Esophagus (tissue), 2 donors: ENCODE measurements around the gene GAL3ST2. TPM values are rescaled to one million over a fixed set of nuclear protein-coding genes. Genes with fewer than 3 reads are reported as not detected.
"Not testable (repeated sequence)": the region's sequence is repeated elsewhere in the genome, so short reads cannot be mapped to it uniquely, and the experiment has no call there.

Experiments
- H3K27ac ChIP-seq, 2 donors: one replicate each; pipeline ENCODE4 v1.5.1; 2013; ENCODE audit warnings: low read depth in 2 of 2, mild to moderate bottlenecking in 2 of 2, inconsistent platforms in 1 of 2, low read length in 1 of 2, moderate library complexity in 1 of 2
- H3K27me3 ChIP-seq, 2 donors: one replicate each; pipeline ENCODE4 v1.6.1; 2013; ENCODE audit warnings: low read length in 2 of 2, control low read depth in 1 of 2, mild to moderate bottlenecking in 1 of 2; ENCODE audit not compliant: insufficient read depth in 2 of 2, control insufficient read depth in 1 of 2
- H3K36me3 ChIP-seq, 2 donors: one replicate each; pipeline ENCODE4 v1.6.1; 2013; ENCODE audit warnings: low read length in 1 of 2; ENCODE audit not compliant: control insufficient read depth in 2 of 2, insufficient read depth in 2 of 2
- H3K4me1 ChIP-seq, 2 donors: one replicate each; pipeline ENCODE4 v1.6.1; 2013; ENCODE audit warnings: low read length in 1 of 2; ENCODE audit not compliant: control insufficient read depth in 2 of 2, insufficient read depth in 2 of 2
- H3K4me3 ChIP-seq, 2 donors: one replicate each; pipeline ENCODE4 v1.5.1; 2013; ENCODE audit warnings: low read length in 2 of 2, mild to moderate bottlenecking in 2 of 2, low read depth in 1 of 2, moderate library complexity in 1 of 2
- H3K9me3 ChIP-seq, 2 donors: one replicate each; pipeline ENCODE4 v1.6.1; 2013; ENCODE audit warnings: mild to moderate bottlenecking in 2 of 2, low read depth in 1 of 2, low read length in 1 of 2, moderate library complexity in 1 of 2; ENCODE audit not compliant: control insufficient read depth in 2 of 2, insufficient read depth in 1 of 2
- WGBS, 2 donors: extraction: QIAGEN DNeasy Blood & Tissue Kit; methylation state at CpG; one replicate each; pipeline ENCODE4 v1.1.7; 2013; 5-methylcytosine and 5-hydroxymethylcytosine counted together
- polyA plus RNA-seq, 2 donors: library from polyadenylated mRNA; stranded (reverse); fragments of 200-250 nt; gene quantifications; one replicate each; pipeline ENCODE4 v1.2.3, GENCODE V29; 2013
- donor health status: healthy with polysubstance abuse.
- donor health status: Bipolar disorder and iron deficiency.

GAL3ST2 gene
- polyA plus RNA-seq, 2 donors, result 0.02 to 0.10 TPM

DNA sequence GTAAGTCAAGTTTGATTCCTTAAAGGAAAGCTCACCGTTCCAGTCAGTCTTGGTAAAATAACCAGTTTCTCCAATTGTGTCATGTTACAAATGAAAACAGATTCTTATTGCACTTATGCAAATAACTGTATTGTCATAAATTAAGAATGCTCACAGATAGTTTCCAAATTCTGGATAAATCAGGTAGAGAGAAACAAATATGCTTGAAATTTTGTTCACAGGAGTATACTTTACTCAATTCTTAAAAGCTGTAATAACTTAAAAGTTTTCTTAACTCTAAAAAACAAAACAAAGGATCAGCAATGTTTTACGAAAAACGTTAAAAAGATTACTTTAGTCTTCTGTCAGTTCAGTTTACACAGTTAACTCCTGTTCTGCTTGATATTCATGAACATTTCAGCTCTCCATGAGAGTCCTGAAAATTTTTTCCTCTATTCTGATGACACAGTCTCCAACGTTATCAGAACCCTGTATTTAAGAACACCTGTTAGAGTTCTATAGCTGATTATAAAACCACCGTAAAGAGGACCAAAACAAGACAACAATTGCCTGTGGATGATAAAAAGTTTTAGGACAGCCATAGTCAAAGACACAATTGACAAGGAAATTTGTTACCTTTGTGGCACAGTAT is 4.4 kb downstream of the GAL3ST2 start:
- peaks cover 4 to 22% of the 10 kb centered on the region in 2 donors for H3K4me1 ChIP-seq
- no peaks in the 10 kb centered on the region for H3K36me3 ChIP-seq
- H3K4me3 ChIP-seq, result no peak overlapping the region
- no peaks in the 10 kb centered on the region for H3K9me3 ChIP-seq
- no peak overlapping the region for H3K27ac ChIP-seq
- H3K27me3 ChIP-seq, result no peaks in the 10 kb centered on the region
- 80 to 85% methylated on average over 5 of the region's 5 CpGs for WGBS, 2 donors

DNA sequence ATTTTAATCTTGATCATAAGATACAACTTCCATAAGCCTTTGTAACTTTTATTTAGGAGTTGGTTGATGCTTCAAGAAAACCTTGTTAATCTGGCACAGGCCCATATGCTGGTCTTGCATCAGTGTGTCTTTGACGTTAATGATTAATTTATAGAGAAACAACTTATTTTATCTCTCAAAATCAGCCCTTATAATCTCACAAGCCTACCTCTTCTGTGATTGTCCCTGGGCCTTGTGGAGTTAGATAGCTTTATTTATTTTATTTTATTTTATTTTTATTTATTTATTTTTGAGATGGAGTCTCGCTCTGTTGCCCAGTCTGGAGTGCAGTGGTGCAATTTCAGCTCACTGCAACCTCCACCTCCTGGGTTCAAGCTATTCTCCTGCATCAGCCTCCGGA is 5.4 kb downstream of the GAL3ST2 start:
- H3K27me3 ChIP-seq, H3K36me3 ChIP-seq, H3K9me3 ChIP-seq, H3K4me3 ChIP-seq, H3K27ac ChIP-seq: not testable (repeated sequence)
- WGBS, 2 donors, result 89 to 93% methylated on average over 3 of the region's 3 CpGs
- peaks cover 2 to 13% of the 10 kb centered on the region in 2 donors for H3K4me1 ChIP-seq

DNA sequence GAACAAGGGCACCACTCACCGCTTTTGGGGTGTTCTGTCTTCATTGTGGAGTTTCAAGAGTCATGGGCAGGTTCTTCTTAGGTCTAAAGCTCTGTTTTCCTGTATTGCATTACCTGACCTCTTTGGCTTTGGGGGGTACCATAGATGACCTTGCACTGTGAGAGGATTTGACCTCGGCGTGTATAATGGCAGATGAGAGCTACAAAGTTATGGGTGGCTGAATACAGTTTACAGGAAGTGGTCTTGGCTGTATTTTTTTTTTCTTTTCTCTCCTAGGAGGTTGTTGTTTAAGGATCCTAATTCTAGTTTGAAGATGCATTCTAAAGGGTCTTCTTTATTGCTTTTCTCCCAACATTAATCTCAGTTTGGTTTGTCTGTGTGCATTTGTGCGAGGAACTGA is 11.5 kb downstream of the GAL3ST2 start:
- 86 to 90% methylated on average over 4 of the region's 4 CpGs for WGBS, 2 donors
- H3K27ac ChIP-seq, result no peak overlapping the region

DNA sequence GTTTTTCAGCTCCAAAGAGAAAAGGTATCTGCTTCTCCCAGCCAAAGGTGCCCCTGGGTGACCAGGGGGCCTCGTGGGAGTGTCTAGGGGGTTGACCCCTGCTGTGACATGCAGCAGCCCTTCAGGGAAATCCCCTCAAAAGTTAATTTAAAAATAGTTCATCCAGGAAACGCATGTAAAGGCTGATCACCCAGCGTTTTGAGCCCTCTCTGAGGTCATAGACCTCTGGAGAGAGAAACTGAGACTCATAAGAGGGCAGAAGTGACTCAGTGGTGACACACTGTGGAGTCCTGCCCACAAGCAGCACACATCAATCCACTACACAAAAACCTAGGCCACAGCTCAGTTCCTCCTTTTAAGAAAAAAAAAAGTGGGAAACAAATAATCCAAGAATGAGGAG is 11.9 kb downstream of the GAL3ST2 start:
- Histone ChIP-seq H3K9me3 (no peaks in the 10 kb centered on the region), H3K27me3 (no peaks in the 10 kb centered on the region)
- 39 to 44% methylated on average over 3 of the region's 3 CpGs for WGBS, 2 donors

More for the DNA sequence above, 11.5 kb downstream of the GAL3ST2 start:
- Histone ChIP-seq H3K4me3 (no peak overlapping the region), H3K4me1 (no peaks in the 10 kb centered on the region), H3K36me3 (no peaks in the 10 kb centered on the region), H3K9me3 (no peaks in the 10 kb centered on the region), H3K27me3 (no peaks in the 10 kb centered on the region)

DNA sequence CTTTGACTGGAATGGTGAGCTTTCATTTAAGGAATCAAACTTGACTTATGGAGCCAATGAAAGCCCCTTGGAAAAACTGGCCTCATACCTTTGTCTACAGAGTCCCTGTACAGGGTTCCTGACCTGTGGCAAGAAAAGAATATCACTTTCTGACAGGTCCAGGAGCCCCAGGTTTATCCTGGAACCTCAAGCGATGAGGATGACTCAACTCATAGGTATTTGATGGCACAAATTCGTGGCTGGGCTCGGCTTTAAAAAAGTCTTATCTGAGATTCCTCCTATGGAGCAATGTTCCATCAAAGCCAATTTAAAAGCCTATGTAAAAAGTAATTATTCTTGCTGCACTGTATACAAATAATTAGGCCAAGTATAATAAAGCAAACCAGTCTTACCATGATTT is 14.8 kb downstream of the GAL3ST2 start:
- not testable (repeated sequence) for H3K9me3 ChIP-seq, H3K27me3 ChIP-seq, H3K4me1 ChIP-seq, H3K4me3 ChIP-seq, H3K27ac ChIP-seq, H3K36me3 ChIP-seq
- WGBS, 2 donors, result 49 to 54% methylated on average over 3 of the region's 3 CpGs

More for the DNA sequence above, 11.9 kb downstream of the GAL3ST2 start:
- Histone ChIP-seq H3K4me3 (no peak overlapping the region), H3K4me1 (no peaks in the 10 kb centered on the region), H3K36me3 (no peaks in the 10 kb centered on the region), H3K27ac (no peak overlapping the region)

- Histone ChIP-seq H3K4me3 (no peak overlapping the region), H3K27ac (no peak overlapping the region), H3K36me3 (no peaks in the 10 kb centered on the region), H3K27me3 (no peaks in the 10 kb centered on the region), H3K4me1 (no peaks in the 10 kb centered on the region), H3K9me3 (no peaks in the 10 kb centered on the region)
- WGBS, 2 donors, result 94 to 95% methylated on average over 5 of the region's 5 CpGs
Measured at GRCh38 chr2:241793385-241793784, 16.8 kb downstream of the GAL3ST2 start.

DNA sequence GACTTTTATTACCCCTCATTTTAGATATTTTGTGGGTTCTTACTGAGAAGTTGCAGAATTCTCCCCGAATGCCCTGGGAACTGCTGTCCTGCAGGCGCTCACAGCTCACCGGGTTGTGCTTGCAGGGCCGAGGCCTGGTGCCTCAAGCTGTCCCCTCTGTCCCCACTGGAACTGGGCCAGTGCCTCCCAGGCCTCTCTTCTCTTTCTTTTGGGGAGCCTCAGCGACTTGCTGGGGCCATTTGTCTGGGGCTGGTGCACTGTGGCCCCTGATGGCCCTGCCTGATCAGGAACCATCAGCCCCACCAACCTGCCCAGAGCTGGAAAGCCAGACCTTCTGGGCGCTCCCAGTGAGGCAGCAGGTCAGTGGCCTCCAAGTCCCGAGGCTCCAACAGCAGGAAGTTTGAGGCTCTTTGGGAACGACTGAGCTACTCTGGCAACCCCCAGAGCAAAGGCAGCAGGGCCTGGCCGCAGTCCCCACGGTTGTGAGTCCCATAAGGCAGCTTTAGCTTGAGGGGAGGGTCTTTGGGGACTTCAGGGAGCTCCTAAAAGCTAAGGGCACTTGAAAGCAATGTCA is 17.7 kb downstream of the GAL3ST2 start:
- WGBS, 2 donors, result 88 to 90% methylated on average over 10 of the region's 10 CpGs
- Histone ChIP-seq H3K4me1 (no peaks in the 10 kb centered on the region), H3K27ac (no peak overlapping the region), H3K9me3 (no peaks in the 10 kb centered on the region), H3K4me3 (no peak overlapping the region), H3K27me3 (no peaks in the 10 kb centered on the region), H3K36me3 (no peaks in the 10 kb centered on the region)

- no peak overlapping the region for H3K27ac ChIP-seq
- WGBS, 2 donors, result 87% methylated on average over 31 of the region's 31 CpGs
- H3K9me3 ChIP-seq, result no peaks in the 10 kb centered on the region
- H3K4me3 ChIP-seq, result no peak overlapping the region
- no peaks in the 10 kb centered on the region for H3K4me1 ChIP-seq
- no peaks in the 10 kb centered on the region for H3K27me3 ChIP-seq
- H3K36me3 ChIP-seq, result no peaks in the 10 kb centered on the region
Measured at GRCh38 chr2:241795021-241795999, 18.7 kb downstream of the GAL3ST2 start.

- H3K4me1 ChIP-seq, result no peaks in the 10 kb centered on the region
- no peak overlapping the region for H3K4me3 ChIP-seq
- H3K9me3 ChIP-seq, result no peaks in the 10 kb centered on the region
- H3K27me3 ChIP-seq, result no peaks in the 10 kb centered on the region
- 93 to 95% methylated on average over 13 of the region's 13 CpGs for WGBS, 2 donors
- no peaks in the 10 kb centered on the region for H3K36me3 ChIP-seq
- no peak overlapping the region for H3K27ac ChIP-seq
Measured at GRCh38 chr2:241796209-241796608, 19.6 kb downstream of the GAL3ST2 start.
